Measurements from ENCODE around the gene KPNA2. TPM values are rescaled to one million over a fixed set of nuclear protein-coding genes. Genes with fewer than 3 reads are reported as not detected.
A peak's percentile ranks its signal among the peaks of the same experiment; 100 is the strongest.

KPNA2 gene
- total and polyA plus RNA-seq, 9 of the 15 experiments (the other 6 are each of a cell fraction or from before 2014, with no cell fraction given), result 132 to 984 (median 241) TPM

DNA sequence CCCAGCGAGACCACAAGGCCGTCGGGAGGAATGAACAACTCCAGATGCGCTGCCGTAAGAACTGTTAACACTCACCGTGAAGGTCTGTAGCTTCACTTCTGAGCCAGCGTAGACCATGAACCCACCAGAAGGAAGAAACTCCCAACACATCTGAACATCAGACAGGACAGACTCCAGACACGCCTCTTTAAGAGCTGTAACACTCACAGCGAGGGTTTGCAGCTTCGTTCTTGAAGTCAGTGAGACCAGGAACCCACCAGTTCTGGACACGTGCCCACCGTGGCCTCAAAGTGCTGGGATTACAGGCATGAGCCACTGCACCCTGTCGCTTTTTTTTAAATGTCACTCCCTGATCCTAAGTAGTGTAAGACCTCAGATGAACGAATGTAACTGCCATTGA lies 17.3 kb downstream of the KPNA2 start:
- no peak overlapping the region for H3K27ac ChIP-seq (ENCODE audit: extremely low read depth, low read depth, low read length)
- H3K9ac ChIP-seq (ENCODE audit: insufficient read depth in 1 of 2, low read depth in 2 of 2, low read length in 2 of 2), result no peak overlapping the region
- FAIRE-seq, result no peak
- no peaks in the 10 kb centered on the region for H3K36me3 ChIP-seq (ENCODE audit: control insufficient read depth, insufficient read depth, low read length)
- H2AFZ ChIP-seq (ENCODE audit: low read depth, low read length), result peak overlapping the region; percentile 59; the same call in 1 of the 2 replicates
- CTCF ChIA-PET (ENCODE audit: low intra/inter-chr PET ratio), result no interaction called here
- BruUV-seq (replicated peaks), result TSS peak; percentile 69
- no peak overlapping the region for H3K4me2 ChIP-seq (ENCODE audit: insufficient read depth, low read length)
- no peaks in the 10 kb centered on the region for H3K9me1 ChIP-seq (ENCODE audit: control insufficient read depth, insufficient read depth, low read length)
- H3K4me1 ChIP-seq (replicated peaks in 1 of 2; ENCODE audit: control insufficient read depth in 2 of 2, insufficient read depth in 2 of 2, low read length in 2 of 2), result no peaks in the 10 kb centered on the region; a peak in 3 of 5 replicates
- no peak overlapping the region for H3K4me3 ChIP-seq
- no peak for DNase-seq (ENCODE audit: extremely low read depth in 1 of 4, low spot score in 3 of 4)
- H3K79me2 ChIP-seq (ENCODE audit: control insufficient read depth, insufficient read depth, low read length), result no peaks in the 10 kb centered on the region
- H3K27me3 ChIP-seq (ENCODE audit: control insufficient read depth in 2 of 2, insufficient read depth in 2 of 2, low read length in 2 of 2), result no peaks in the 10 kb centered on the region
- POLR2A ChIA-PET, result interaction anchor here (1.4 to 2.5 kb wide), 4 partner anchors 11 to 18 kb away, joined by 5 to 13 read pairs (median 6); partner anchors contain the start of gene KPNA2
- ATAC-seq, result no peak
- intact Hi-C loops (cut with micrococcal nuclease), result no loop called here
- in situ Hi-C loops (cut with MboI), result no loop called here
- no peaks in the 10 kb centered on the region for H3K9me3 ChIP-seq (replicated peaks; ENCODE audit: control insufficient read depth, insufficient read depth, low read depth, low read length)
- no peaks in the 10 kb centered on the region for H4K20me1 ChIP-seq (replicated peaks; ENCODE audit: control insufficient read depth, insufficient read depth, low read length)
- WGBS (ENCODE audit: insufficient coverage, low coverage, missing lambda C conversion rate), result 70% methylated on average over 14 of the region's 14 CpGs
- TF ChIP-seq ETV1 (tag; conservative IDR thresholded peaks at IDR 0.05; ENCODE audit: low read depth), result no peak
- TF ChIP-seq HNRNPUL1 (IDR thresholded peaks at IDR 0.05; ENCODE audit: low read length), result no peak
- TF ChIP-seq PTTG1 (tag; IDR thresholded peaks at IDR 0.05; ENCODE audit: low read depth), result no peak
- no peak for TF ChIP-seq SOX6 (IDR thresholded peaks at IDR 0.05)
- no peak for TF ChIP-seq ARNT (IDR thresholded peaks at IDR 0.05)
- no peak for TF ChIP-seq HMG20A (CRISPR knock-in tag; conservative IDR thresholded peaks at IDR 0.05)
- TF ChIP-seq, protein P1, sequence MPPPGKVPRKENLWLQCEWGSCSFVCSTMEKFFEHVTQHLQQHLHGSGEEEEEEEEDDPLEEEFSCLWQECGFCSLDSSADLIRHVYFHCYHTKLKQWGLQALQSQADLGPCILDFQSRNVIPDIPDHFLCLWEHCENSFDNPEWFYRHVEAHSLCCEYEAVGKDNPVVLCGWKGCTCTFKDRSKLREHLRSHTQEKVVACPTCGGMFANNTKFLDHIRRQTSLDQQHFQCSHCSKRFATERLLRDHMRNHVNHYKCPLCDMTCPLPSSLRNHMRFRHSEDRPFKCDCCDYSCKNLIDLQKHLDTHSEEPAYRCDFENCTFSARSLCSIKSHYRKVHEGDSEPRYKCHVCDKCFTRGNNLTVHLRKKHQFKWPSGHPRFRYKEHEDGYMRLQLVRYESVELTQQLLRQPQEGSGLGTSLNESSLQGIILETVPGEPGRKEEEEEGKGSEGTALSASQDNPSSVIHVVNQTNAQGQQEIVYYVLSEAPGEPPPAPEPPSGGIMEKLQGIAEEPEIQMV (tag; conservative IDR thresholded peaks at IDR 0.05; ENCODE audit: low read depth), result no peak
- TF ChIP-seq ZNF3 (CRISPR knock-in tag; IDR thresholded peaks at IDR 0.05), result no peak
- TF ChIP-seq, protein P2, sequence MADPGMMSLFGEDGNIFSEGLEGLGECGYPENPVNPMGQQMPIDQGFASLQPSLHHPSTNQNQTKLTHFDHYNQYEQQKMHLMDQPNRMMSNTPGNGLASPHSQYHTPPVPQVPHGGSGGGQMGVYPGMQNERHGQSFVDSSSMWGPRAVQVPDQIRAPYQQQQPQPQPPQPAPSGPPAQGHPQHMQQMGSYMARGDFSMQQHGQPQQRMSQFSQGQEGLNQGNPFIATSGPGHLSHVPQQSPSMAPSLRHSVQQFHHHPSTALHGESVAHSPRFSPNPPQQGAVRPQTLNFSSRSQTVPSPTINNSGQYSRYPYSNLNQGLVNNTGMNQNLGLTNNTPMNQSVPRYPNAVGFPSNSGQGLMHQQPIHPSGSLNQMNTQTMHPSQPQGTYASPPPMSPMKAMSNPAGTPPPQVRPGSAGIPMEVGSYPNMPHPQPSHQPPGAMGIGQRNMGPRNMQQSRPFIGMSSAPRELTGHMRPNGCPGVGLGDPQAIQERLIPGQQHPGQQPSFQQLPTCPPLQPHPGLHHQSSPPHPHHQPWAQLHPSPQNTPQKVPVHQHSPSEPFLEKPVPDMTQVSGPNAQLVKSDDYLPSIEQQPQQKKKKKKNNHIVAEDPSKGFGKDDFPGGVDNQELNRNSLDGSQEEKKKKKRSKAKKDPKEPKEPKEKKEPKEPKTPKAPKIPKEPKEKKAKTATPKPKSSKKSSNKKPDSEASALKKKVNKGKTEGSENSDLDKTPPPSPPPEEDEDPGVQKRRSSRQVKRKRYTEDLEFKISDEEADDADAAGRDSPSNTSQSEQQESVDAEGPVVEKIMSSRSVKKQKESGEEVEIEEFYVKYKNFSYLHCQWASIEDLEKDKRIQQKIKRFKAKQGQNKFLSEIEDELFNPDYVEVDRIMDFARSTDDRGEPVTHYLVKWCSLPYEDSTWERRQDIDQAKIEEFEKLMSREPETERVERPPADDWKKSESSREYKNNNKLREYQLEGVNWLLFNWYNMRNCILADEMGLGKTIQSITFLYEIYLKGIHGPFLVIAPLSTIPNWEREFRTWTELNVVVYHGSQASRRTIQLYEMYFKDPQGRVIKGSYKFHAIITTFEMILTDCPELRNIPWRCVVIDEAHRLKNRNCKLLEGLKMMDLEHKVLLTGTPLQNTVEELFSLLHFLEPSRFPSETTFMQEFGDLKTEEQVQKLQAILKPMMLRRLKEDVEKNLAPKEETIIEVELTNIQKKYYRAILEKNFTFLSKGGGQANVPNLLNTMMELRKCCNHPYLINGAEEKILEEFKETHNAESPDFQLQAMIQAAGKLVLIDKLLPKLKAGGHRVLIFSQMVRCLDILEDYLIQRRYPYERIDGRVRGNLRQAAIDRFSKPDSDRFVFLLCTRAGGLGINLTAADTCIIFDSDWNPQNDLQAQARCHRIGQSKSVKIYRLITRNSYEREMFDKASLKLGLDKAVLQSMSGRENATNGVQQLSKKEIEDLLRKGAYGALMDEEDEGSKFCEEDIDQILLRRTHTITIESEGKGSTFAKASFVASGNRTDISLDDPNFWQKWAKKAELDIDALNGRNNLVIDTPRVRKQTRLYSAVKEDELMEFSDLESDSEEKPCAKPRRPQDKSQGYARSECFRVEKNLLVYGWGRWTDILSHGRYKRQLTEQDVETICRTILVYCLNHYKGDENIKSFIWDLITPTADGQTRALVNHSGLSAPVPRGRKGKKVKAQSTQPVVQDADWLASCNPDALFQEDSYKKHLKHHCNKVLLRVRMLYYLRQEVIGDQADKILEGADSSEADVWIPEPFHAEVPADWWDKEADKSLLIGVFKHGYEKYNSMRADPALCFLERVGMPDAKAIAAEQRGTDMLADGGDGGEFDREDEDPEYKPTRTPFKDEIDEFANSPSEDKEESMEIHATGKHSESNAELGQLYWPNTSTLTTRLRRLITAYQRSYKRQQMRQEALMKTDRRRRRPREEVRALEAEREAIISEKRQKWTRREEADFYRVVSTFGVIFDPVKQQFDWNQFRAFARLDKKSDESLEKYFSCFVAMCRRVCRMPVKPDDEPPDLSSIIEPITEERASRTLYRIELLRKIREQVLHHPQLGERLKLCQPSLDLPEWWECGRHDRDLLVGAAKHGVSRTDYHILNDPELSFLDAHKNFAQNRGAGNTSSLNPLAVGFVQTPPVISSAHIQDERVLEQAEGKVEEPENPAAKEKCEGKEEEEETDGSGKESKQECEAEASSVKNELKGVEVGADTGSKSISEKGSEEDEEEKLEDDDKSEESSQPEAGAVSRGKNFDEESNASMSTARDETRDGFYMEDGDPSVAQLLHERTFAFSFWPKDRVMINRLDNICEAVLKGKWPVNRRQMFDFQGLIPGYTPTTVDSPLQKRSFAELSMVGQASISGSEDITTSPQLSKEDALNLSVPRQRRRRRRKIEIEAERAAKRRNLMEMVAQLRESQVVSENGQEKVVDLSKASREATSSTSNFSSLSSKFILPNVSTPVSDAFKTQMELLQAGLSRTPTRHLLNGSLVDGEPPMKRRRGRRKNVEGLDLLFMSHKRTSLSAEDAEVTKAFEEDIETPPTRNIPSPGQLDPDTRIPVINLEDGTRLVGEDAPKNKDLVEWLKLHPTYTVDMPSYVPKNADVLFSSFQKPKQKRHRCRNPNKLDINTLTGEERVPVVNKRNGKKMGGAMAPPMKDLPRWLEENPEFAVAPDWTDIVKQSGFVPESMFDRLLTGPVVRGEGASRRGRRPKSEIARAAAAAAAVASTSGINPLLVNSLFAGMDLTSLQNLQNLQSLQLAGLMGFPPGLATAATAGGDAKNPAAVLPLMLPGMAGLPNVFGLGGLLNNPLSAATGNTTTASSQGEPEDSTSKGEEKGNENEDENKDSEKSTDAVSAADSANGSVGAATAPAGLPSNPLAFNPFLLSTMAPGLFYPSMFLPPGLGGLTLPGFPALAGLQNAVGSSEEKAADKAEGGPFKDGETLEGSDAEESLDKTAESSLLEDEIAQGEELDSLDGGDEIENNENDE (IDR thresholded peaks at IDR 0.05; ENCODE audit: low read depth, low read length), result no peak

Data from K562 (cell line).